GM18858 (cell line): ENCODE results near the gene HK2.
"Not testable (repeated sequence)": the region's sequence is repeated elsewhere in the genome, so short reads cannot be mapped to it uniquely, and the experiment has no call there.

Experiments used
- ATAC-seq: cut with Tn5 transposase; IDR thresholded peaks from one replicate; pipeline ENCODE4 v1.9.1; 2021; ENCODE audit not compliant: unreplicated experiment

HK2 gene

DNA sequence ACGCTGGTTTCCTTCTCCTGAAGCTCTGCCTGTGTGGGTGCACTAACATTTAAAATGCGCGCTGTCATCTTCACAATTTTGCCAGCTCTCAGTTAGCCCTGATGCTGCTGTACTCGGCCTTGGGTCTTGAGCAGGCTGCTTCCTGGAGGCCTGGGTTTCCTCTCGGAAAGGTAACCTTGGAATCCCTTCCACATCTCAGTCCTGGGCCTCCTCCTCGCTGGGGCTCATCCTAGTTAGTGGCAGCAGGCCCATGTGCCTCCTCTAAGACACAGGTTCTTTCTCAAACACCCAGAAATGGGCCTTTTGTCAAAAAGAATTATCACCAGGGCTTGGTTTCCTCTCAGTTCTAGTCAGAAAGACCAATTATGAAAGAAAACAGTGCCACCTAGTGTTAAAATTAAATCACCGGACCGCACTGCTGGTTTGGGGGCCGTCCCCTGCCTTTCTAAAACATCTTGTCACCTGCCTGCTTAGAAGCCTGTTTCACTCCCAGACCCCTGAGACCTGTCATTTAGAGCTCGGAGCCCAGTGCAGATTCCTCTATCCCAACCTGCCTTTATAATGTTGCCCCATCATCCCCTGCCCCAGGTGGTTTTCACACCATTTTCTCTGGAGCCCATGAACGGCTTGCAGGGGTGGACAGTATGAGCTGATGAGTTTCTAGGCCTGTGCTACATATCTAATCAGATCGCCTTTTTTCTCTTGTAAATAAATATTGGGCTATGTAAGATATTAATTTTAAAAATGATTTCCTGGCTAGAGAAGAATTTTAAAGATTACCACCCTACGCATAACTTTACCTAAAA lies 42.4 kb downstream of the HK2 start:
- peak; percentile 57 for ATAC-seq

DNA sequence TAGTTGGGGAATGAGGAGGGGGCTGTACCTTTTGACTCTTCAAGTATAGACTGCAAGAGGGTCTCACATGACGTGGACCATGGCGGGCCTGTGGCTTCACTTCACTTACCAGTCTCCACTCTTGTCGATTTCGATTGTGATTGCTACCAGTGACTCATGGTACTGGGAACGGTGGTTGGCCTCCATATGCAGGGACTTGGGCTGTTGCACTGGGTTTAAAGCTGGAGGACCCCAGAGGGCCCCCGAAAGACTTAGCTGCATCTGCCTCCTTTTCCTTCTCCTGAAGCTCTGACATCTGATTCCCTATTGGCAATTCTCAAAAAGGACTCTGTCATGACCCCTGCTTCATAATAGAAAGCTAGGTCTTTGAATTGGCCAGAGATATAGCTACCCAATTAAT lies 43.4 kb downstream of the HK2 start:
- no peak for ATAC-seq

DNA sequence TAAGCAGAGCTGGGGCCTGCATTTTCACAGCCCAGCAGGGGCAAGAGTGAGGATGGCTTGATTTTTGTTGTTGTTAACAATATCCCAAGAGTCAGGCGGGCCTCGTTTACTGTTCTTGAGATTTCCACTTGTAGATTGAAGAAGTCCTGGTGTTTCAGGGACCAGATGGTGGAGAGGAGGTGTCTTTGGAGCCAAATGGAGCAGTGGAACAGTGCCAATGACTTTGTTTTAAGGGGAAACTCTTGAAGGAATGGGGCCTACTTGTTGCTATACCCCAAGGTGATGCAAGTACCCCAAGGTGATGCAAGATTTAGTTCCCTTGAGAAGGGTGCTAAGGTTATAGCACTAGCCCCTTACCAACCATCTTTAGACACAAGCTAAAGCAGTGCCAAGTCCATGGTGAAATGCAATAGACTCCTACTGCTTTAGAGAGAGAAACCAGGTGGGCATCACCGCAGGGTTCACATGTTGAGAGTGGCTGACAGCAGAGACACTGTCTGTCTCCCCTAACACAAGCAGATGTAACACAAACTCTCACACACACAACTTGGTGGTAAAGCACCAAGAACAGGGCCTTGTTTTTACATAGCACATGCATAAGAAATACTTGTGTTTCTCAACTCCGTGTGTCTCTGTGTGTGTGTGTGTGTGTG lies 44.0 kb downstream of the HK2 start:
- ATAC-seq, result no peak

DNA sequence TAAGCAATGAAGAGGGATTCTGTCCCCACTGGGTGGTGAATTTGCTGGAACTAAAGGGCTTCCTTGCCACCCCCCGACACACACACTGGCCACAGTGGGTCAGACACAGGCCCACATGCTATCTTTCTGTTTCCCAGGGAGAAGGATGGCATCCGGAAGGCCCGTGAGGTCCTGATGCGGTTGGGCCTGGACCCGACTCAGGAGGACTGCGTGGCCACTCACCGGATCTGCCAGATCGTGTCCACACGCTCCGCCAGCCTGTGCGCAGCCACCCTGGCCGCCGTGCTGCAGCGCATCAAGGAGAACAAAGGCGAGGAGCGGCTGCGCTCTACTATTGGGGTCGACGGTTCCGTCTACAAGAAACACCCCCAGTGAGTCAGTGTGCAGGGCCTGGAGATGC lies 44.6 kb downstream of the HK2 start:
- ATAC-seq, result no peak

DNA sequence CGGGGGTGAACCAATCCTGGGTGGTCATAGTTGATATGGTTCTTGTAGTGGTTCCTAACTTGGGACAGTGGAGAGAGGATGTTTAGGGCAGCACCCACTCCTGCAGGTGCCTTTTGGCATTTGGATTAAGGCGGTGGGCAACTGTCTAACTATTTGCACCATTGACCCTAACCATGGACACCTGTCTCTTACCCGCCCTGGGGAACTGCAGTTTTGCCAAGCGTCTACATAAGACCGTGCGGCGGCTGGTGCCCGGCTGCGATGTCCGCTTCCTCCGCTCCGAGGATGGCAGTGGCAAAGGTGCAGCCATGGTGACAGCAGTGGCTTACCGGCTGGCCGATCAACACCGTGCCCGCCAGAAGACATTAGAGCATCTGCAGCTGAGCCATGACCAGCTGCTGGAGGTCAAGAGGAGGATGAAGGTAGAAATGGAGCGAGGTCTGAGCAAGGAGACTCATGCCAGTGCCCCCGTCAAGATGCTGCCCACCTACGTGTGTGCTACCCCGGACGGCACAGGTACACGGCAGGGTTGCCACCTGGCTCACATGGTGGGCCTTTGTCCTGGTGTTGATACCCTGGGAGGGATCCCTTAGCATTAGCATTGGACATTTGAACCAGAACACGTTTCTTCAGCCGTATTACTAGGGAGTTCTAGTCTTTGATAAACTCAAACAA lies 46.3 kb downstream of the HK2 start:
- ATAC-seq, result no peak

- ATAC-seq, result no peak
Observed at GRCh38 chr2:74881176-74881575, 47.2 kb downstream of the HK2 start.

- no peak for ATAC-seq
Observed at GRCh38 chr2:74881626-74882298, 47.8 kb downstream of the HK2 start.

DNA sequence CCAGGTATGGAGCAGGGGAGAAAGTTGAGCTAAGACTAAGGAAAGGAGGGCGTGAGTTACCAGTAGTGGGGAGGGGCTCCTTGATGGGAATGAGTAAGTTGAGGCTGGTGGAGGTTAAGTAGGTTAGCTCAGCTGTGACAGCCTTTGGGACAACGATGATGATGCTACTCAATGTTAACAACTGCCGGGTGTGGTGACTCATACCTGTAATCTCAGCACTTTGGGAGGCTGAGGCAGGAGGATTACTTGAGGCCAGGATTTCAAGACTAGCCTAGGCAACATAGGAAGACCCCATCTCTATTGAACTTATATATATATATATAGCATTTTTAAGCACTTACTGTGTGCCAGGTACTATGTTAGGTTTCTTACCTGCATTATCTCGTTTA lies 48.4 kb downstream of the HK2 start:
- no peak for ATAC-seq

- ATAC-seq, result no peak
Observed at GRCh38 chr2:74883011-74883410, 49.1 kb downstream of the HK2 start.

GRCh38 chr2:74884118-74884762 lies 50.3 kb downstream of the HK2 start:
- no peak for ATAC-seq

DNA sequence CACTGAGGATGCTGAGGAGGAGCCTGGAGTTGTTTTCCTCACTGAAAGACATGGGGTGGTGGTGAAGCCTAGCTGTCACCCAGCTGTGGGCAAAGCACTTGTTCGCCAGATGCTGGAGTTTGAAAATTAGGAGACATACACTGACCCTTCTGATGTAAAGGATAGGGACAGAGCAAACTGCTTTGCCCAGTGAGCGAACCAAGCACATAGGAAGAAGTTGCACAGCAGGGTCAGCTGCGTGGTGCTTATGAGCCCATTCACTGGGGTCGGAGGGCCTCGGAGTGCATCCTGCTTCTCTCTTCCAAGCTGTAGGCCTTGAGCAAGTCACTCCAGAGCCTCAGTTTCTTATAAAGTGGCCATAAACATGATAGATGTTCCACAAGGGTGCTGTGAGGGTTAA lies 50.9 kb downstream of the HK2 start:
- ATAC-seq, result no peak

GRCh38 chr2:74886251-74886650 lies 52.3 kb downstream of the HK2 start:
- no peak for ATAC-seq

- no peak for ATAC-seq
Observed at GRCh38 chr2:74886811-74887210, 52.9 kb downstream of the HK2 start.

GRCh38 chr2:74887445-74887951 lies 53.6 kb downstream of the HK2 start:
- ATAC-seq, result no peak

DNA sequence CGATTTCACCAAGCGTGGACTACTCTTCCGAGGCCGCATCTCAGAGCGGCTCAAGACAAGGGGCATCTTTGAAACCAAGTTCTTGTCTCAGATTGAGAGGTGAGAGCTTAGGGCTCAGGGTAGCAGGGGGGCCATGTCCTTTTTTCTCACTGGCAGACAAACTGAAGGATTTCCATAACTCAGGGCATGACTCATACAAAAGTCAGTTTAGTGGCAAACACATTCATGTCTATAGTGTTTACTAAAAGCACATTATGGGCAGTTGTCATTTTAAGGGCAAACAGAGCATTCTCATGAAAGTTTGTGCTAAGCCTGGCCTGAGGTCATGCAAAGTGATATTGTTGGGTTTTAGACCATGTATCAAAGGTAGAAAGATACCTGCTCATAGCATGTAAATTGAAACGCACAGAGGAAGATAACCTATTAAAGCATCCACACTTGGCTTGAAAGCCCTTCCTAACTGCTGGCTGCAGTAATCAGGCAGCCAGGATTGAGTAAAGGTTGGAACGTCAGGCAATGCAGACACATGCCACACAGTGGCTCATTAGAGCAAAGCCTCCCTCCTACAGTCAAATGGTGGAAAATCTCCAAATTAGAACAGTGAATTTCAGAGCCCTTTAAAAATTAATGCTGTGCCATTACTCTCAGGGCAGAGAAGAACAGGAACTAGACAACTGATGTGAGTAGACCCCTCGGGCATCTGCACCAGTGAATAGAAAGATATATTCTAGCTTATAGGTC lies 54.2 kb downstream of the HK2 start:
- no peak for ATAC-seq

DNA sequence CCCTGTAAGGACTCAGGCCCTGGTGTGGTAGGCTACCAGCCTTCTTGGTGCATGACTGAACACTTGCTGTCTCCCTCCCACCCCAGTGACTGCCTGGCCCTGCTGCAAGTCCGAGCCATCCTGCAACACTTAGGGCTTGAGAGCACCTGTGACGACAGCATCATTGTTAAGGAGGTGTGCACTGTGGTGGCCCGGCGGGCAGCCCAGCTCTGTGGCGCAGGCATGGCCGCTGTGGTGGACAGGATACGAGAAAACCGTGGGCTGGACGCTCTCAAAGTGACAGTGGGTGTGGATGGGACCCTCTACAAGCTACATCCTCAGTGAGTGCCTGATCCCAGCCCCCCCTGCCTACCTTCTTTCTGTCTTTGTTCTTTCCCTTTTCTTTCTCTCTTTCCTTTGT lies 55.2 kb downstream of the HK2 start:
- ATAC-seq, result no peak

- ATAC-seq, result no peak
Observed at GRCh38 chr2:74890711-74891110, 56.8 kb downstream of the HK2 start.

GRCh38 chr2:74891136-74891764 lies 57.3 kb downstream of the HK2 start:
- no peak for ATAC-seq

DNA sequence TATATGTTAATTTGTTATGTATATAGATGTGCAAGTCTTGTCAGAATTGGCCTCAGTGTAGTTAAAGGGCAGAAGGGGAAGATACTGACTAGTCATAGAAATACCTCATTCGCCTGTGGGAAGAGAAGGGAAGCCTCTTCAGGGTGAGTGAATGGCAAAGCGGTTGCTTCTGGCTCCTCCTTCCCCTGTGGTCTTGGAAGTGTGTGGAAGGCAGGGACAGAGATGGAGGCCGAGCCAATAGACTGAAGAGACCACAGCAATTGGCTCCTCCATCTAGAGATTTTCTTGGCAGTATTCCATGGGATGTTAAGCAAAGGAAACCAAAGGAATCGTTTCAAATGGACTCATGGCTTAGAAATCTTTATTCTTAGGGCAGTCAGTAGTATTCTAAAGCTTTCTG lies 57.9 kb downstream of the HK2 start:
- not testable (repeated sequence) for ATAC-seq

GRCh38 chr2:74892609-74893008 lies 58.7 kb downstream of the HK2 start:
- ATAC-seq, result no peak
